Measurements from ENCODE around the gene TBC1D3C. TPM values are rescaled to one million over a fixed set of nuclear protein-coding genes. Genes with fewer than 3 reads are reported as not detected.

TBC1D3C gene
- total RNA-seq = 0.39 TPM in 1 of 2 replicates, not detected in the other

GRCh38 chr17:38068534-38068933 is at the start of gene TBC1D3C:
Gene TBC1D3C (minus strand): TSS chr17:38068634. CDS start chr17:38067066, 1,568 bp downstream.

Other genes starting within 250 kb of the TBC1D3C start
- gene TBC1D3K, start 144.2 kb downstream of the TBC1D3C start, total RNA-seq = 0.07 TPM in 1 of 2 replicates, not detected in the other
- 2.7 and 8.2 TPM in 2 replicates for gene TBC1D3L, start 79.6 kb downstream of the TBC1D3C start, total RNA-seq
- gene TBC1D3D, start 64.7 kb downstream of the TBC1D3C start, total RNA-seq = 0.33 TPM in 1 of 2 replicates, not detected in the other
- 0.65 TPM in 1 of 2 replicates, not detected in the other for gene TBC1D3E, start 59.3 kb upstream of the TBC1D3C start, total RNA-seq
- not detected in 2 replicates for gene TBC1D3, start 123.9 kb upstream of the TBC1D3C start, total RNA-seq
- gene MRPL45, start 228.5 kb upstream of the TBC1D3C start, total RNA-seq = 20.5 and 23.1 TPM in 2 replicates